ENCODE data around the gene MCMBP. TPM values are rescaled to one million over a fixed set of nuclear protein-coding genes. Genes with fewer than 3 reads are reported as not detected.

Gene MCMBP
- total RNA-seq, 3 donors from 2014 or later: 49.9 to 56.4 (median 52.2) TPM

- no peaks in the 10 kb centered on the region for H3K27me3 ChIP-seq
- DNase-seq (ENCODE audit: low spot score in 2 of 2): no peak
- no peak overlapping the region for H3K4me3 ChIP-seq
- H3K9me3 ChIP-seq: no peaks in the 10 kb centered on the region
- H3K27ac ChIP-seq: no peak overlapping the region
- no peaks in the 10 kb centered on the region for H3K36me3 ChIP-seq
- TF ChIP-seq POLR2AphosphoS5 (IDR thresholded peaks at IDR 0.05) (no peak), CTCF (IDR thresholded peaks at IDR 0.05) (no peak), POLR2A (IDR thresholded peaks at IDR 0.05) (no peak)
- H3K4me1 ChIP-seq: no peaks in the 10 kb centered on the region
- intact Hi-C loops (cut with DNase I; ENCODE audit: low total_unique reads): no loop called here
Measured at GRCh38 chr10:119849944-119850343, 22.7 kb downstream of the MCMBP start.

DNA sequence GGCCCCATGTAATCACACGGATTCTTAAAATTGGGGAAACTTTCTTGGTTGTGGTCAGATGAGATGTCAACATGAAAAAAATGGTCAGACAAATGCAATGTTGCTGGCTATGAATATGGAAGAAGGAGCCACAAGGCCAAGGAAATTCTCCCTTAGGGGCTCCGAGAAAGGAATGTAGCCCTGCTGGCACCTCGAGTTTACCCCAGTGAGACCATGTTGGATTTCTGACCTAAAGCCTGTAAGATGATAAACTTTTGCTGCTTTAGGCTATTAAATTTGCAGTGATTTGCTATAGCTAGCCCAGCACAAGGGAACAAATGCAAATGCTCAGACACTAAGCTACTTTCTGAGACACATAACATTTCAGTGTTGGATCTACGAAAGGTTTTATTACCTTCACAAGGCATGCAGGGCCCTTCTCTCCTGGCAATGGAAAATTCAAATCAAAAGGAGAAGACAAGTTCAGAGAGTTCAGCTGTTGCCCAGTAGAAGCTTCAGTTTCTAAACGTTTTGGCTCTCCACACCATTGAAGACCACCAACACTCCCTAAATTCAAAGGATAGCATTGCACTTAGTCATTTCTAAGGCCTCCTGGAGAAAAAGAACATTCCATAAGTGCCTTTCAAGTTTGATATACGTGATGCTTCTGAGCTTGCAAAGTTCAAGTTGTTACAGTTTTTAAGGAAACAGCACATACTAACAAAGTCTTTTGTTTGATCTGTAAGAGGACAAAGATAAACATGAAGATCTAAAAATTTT, 23.4 kb downstream of the MCMBP start:
- H3K36me3 ChIP-seq: no peaks in the 10 kb centered on the region
- no peaks in the 10 kb centered on the region for H3K4me1 ChIP-seq
- H3K27ac ChIP-seq: no peak overlapping the region
- no peak for TF ChIP-seq POLR2A (IDR thresholded peaks at IDR 0.05)
- no peak for TF ChIP-seq CTCF (IDR thresholded peaks at IDR 0.05)
- no peak for DNase-seq (ENCODE audit: low spot score in 2 of 2)
- H3K4me3 ChIP-seq: no peak overlapping the region
- H3K27me3 ChIP-seq: no peaks in the 10 kb centered on the region
- intact Hi-C loops (cut with DNase I; ENCODE audit: low total_unique reads): no loop called here
- no peaks in the 10 kb centered on the region for H3K9me3 ChIP-seq

DNA sequence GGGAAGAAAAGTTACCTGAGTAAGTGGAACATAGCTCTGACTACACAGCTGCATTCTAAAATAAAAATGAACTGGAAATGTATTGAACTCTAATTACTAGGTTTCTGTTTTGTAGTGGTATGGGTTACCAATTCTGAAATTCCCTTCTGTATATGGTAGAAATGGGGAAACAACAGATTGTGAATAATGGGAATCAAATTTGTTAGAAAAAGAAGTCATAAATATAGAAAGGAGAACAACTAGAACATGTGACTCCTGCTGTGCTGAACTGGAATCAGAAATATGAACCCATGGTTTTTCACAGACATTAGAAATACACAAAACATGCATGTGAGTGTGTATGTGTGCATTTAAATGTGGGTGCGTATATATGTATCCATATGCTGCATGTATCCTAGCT, 27.0 kb downstream of the MCMBP start:
- H3K4me3 ChIP-seq: no peak overlapping the region
- H3K9me3 ChIP-seq: no peaks in the 10 kb centered on the region
- H3K27me3 ChIP-seq: no peaks in the 10 kb centered on the region
- H3K27ac ChIP-seq: no peak overlapping the region
- no peak for DNase-seq (ENCODE audit: low spot score in 2 of 2)
- H3K36me3 ChIP-seq: no peaks in the 10 kb centered on the region
- TF ChIP-seq POLR2AphosphoS5 (IDR thresholded peaks at IDR 0.05) (no peak), POLR2A (IDR thresholded peaks at IDR 0.05) (no peak), CTCF (IDR thresholded peaks at IDR 0.05) (no peak)
- H3K4me1 ChIP-seq: no peaks in the 10 kb centered on the region
- intact Hi-C loops (cut with DNase I; ENCODE audit: low total_unique reads): no loop called here

- peaks cover 4% of the 10 kb centered on the region for H3K36me3 ChIP-seq
- DNase-seq (ENCODE audit: low spot score in 2 of 2): no peak
- H3K27ac ChIP-seq: no peak overlapping the region
Measured at GRCh38 chr10:119834188-119834587, 38.5 kb downstream of the MCMBP start.

More at GRCh38 chr10:119834188-119834587, 38.5 kb downstream of the MCMBP start:
- TF ChIP-seq POLR2A (IDR thresholded peaks at IDR 0.05) (no peak), CTCF (IDR thresholded peaks at IDR 0.05) (no peak), POLR2AphosphoS5 (IDR thresholded peaks at IDR 0.05) (no peak)
- H3K4me1 ChIP-seq: no peaks in the 10 kb centered on the region
- H3K9me3 ChIP-seq: no peaks in the 10 kb centered on the region
- H3K4me3 ChIP-seq: no peak overlapping the region
- no peaks in the 10 kb centered on the region for H3K27me3 ChIP-seq
- intact Hi-C loops (cut with DNase I; ENCODE audit: low total_unique reads): no loop called here
